ENCODE results near the gene DGKA. TPM values are rescaled to one million over a fixed set of nuclear protein-coding genes. Genes with fewer than 3 reads are reported as not detected.

DGKA gene
- total and polyA plus RNA-seq, 2 of the 13 experiments (the other 11 are each of a cell fraction or from before 2014, with no cell fraction given): 2.4 to 5.4 TPM

DNA sequence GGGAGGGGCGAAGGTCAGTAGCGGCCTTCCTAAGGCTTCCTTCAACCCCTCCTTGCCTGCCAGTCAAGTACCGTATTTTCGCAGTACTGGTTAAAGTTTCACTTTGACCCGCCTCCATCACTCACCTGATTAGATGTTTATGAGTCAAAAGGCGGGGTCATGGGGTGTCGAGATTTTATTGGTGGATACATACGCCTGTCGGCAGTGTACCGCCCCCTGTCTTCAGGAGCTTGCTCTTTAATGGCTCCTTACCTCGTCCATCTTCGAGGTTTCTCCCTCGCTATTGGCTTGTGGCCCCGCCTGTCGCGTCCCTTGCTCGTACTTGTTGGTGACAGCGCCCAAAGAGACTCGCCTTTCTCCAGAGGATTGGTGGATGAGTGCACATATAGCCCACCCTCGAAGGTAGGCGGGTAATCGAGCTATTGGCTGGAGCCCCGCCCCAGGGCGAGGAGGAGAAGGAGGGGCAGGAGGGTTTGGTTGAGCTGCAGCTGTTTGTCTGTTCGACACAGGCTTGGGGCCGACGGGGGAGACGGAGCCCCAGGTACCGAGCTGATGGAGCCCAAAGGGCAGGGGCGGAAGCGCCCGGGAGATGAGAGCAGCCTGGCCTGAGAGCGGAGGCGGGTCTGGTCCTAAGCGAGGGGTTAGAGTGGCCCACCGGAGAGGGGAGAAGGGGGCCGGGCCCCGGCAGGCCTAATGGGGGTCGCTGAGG lies 42.8 kb downstream of the DGKA start, which contains the start of gene RAB5B (continued):
- TF ChIP-seq, protein P1, sequence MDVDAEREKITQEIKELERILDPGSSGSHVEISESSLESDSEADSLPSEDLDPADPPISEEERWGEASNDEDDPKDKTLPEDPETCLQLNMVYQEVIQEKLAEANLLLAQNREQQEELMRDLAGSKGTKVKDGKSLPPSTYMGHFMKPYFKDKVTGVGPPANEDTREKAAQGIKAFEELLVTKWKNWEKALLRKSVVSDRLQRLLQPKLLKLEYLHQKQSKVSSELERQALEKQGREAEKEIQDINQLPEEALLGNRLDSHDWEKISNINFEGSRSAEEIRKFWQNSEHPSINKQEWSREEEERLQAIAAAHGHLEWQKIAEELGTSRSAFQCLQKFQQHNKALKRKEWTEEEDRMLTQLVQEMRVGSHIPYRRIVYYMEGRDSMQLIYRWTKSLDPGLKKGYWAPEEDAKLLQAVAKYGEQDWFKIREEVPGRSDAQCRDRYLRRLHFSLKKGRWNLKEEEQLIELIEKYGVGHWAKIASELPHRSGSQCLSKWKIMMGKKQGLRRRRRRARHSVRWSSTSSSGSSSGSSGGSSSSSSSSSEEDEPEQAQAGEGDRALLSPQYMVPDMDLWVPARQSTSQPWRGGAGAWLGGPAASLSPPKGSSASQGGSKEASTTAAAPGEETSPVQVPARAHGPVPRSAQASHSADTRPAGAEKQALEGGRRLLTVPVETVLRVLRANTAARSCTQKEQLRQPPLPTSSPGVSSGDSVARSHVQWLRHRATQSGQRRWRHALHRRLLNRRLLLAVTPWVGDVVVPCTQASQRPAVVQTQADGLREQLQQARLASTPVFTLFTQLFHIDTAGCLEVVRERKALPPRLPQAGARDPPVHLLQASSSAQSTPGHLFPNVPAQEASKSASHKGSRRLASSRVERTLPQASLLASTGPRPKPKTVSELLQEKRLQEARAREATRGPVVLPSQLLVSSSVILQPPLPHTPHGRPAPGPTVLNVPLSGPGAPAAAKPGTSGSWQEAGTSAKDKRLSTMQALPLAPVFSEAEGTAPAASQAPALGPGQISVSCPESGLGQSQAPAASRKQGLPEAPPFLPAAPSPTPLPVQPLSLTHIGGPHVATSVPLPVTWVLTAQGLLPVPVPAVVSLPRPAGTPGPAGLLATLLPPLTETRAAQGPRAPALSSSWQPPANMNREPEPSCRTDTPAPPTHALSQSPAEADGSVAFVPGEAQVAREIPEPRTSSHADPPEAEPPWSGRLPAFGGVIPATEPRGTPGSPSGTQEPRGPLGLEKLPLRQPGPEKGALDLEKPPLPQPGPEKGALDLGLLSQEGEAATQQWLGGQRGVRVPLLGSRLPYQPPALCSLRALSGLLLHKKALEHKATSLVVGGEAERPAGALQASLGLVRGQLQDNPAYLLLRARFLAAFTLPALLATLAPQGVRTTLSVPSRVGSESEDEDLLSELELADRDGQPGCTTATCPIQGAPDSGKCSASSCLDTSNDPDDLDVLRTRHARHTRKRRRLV (CRISPR knock-in tag; IDR thresholded peaks at IDR 0.05): peak; percentile 68; the same call in 1 of the 2 replicates
- TF ChIP-seq, protein P2, sequence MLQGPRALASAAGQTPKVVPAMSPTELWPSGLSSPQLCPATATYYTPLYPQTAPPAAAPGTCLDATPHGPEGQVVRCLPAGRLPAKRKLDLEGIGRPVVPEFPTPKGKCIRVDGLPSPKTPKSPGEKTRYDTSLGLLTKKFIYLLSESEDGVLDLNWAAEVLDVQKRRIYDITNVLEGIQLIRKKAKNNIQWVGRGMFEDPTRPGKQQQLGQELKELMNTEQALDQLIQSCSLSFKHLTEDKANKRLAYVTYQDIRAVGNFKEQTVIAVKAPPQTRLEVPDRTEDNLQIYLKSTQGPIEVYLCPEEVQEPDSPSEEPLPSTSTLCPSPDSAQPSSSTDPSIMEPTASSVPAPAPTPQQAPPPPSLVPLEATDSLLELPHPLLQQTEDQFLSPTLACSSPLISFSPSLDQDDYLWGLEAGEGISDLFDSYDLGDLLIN (CRISPR knock-in tag; IDR thresholded peaks at IDR 0.05; ENCODE audit: borderline replicate concordance): no peak
- TF ChIP-seq ZNF224 (CRISPR knock-in tag; IDR thresholded peaks at IDR 0.05) (peak; percentile 42; the same call in 1 of the 2 replicates), IKZF1 (IDR thresholded peaks at IDR 0.05) (no peak), BORCS8-MEF2B (CRISPR knock-in tag; IDR thresholded peaks at IDR 0.05) (peak; percentile 56; the same call in 1 of the 2 replicates), MXI1 (IDR thresholded peaks at IDR 0.05; ENCODE audit: borderline replicate concordance, low read depth, low read length) (peak; percentile 54; the same call in 1 of the 3 replicates), NAIF1 (CRISPR knock-in tag; IDR thresholded peaks at IDR 0.05; ENCODE audit: borderline replicate concordance) (0 out of 2 replicates have a peak, but pooled peaks have one; percentile 19), HNRNPL (IDR thresholded peaks at IDR 0.05; ENCODE audit: low read depth, low read length) (0 out of 2 replicates have a peak, but pooled peaks have one; percentile 66), ZFY (CRISPR knock-in tag; IDR thresholded peaks at IDR 0.05) (peak; percentile 95), ELF3 (CRISPR knock-in tag; IDR thresholded peaks at IDR 0.05) (peak; percentile 40; the same call in 1 of the 2 replicates), POLR2AphosphoS2 (IDR thresholded peaks at IDR 0.05; ENCODE audit: low read depth, low read length) (no peak), ZBTB7A (CRISPR knock-in tag; IDR thresholded peaks at IDR 0.05) (no peak; the same call in 1 of the 2 replicates), SALL1 (CRISPR knock-in tag; IDR thresholded peaks at IDR 0.05) (peak; percentile 68), STAG1 (CRISPR knock-in tag; IDR thresholded peaks at IDR 0.05) (no peak)
- TF ChIP-seq, protein P3, sequence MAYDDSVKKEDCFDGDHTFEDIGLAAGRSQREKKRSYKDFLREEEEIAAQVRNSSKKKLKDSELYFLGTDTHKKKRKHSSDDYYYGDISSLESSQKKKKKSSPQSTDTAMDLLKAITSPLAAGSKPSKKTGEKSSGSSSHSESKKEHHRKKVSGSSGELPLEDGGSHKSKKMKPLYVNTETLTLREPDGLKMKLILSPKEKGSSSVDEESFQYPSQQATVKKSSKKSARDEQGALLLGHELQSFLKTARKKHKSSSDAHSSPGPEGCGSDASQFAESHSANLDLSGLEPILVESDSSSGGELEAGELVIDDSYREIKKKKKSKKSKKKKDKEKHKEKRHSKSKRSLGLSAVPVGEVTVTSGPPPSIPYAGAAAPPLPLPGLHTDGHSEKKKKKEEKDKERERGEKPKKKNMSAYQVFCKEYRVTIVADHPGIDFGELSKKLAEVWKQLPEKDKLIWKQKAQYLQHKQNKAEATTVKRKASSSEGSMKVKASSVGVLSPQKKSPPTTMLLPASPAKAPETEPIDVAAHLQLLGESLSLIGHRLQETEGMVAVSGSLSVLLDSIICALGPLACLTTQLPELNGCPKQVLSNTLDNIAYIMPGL (CRISPR knock-in tag; IDR thresholded peaks at IDR 0.05; ENCODE audit: borderline replicate concordance in 1 of 2, low read depth in 1 of 2): peak; percentile 63 to 91; a peak in 3 of 4 replicates
- TF ChIP-seq, protein P4, sequence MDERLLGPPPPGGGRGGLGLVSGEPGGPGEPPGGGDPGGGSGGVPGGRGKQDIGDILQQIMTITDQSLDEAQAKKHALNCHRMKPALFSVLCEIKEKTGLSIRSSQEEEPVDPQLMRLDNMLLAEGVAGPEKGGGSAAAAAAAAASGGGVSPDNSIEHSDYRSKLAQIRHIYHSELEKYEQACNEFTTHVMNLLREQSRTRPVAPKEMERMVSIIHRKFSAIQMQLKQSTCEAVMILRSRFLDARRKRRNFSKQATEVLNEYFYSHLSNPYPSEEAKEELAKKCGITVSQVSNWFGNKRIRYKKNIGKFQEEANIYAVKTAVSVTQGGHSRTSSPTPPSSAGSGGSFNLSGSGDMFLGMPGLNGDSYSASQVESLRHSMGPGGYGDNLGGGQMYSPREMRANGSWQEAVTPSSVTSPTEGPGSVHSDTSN (CRISPR knock-in tag; IDR thresholded peaks at IDR 0.05): peak; percentile 99
- TF ChIP-seq, protein P5, sequence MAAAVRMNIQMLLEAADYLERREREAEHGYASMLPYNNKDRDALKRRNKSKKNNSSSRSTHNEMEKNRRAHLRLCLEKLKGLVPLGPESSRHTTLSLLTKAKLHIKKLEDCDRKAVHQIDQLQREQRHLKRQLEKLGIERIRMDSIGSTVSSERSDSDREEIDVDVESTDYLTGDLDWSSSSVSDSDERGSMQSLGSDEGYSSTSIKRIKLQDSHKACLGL (CRISPR knock-in tag; IDR thresholded peaks at IDR 0.05): peak; percentile 76
- TF ChIP-seq, protein P6, sequence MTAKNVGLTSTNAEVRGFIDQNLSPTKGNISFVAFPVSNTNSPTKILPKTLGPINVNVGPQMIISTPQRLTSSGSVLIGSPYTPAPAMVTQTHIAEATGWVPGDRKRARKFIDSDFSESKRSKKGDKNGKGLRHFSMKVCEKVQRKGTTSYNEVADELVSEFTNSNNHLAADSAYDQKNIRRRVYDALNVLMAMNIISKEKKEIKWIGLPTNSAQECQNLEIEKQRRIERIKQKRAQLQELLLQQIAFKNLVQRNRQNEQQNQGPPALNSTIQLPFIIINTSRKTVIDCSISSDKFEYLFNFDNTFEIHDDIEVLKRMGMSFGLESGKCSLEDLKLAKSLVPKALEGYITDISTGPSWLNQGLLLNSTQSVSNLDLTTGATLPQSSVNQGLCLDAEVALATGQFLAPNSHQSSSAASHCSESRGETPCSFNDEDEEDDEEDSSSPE (CRISPR knock-in tag; IDR thresholded peaks at IDR 0.05): peak; percentile 84
